Activated naive CD8-positive, alpha-beta T cell treated with anti-CD3 and anti-CD28 coated beads for 36 hours (primary cell): ENCODE results near the gene MCF2L. TPM values are rescaled to one million over a fixed set of nuclear protein-coding genes. Genes with fewer than 3 reads are reported as not detected.

Source experiments
- DNase-seq: peaks from one replicate; pipeline ENCODE4 v3.0.0; 2021
- H3K27ac Mint-ChIP-seq: one replicate; pipeline ENCODE4 v1.8.0; 2022; ENCODE audit warnings: mild to moderate bottlenecking, moderate library complexity, mixed read lengths
- H3K27me3 Mint-ChIP-seq: one replicate; pipeline ENCODE4 v1.8.0; 2022; ENCODE audit warnings: mild to moderate bottlenecking, mixed read lengths
- H3K36me3 Mint-ChIP-seq: one replicate; pipeline ENCODE4 v1.8.0; 2021; ENCODE audit warnings: mild to moderate bottlenecking, mixed read lengths
- H3K4me1 Mint-ChIP-seq: one replicate; pipeline ENCODE4 v1.8.0; 2021; ENCODE audit warnings: mixed read lengths
- H3K4me3 Mint-ChIP-seq: one replicate; pipeline ENCODE4 v1.8.0; 2022; ENCODE audit warnings: mild to moderate bottlenecking, moderate library complexity, mixed read lengths
- H3K9me3 Mint-ChIP-seq: one replicate; pipeline ENCODE4 v1.8.0; 2022; ENCODE audit warnings: mixed read lengths
- total RNA-seq, 2 experiments: library from RNA; stranded (reverse); gene quantifications; one replicate each; pipeline ENCODE4 v1.2.3, GENCODE V29; 2021

MCF2L gene
- total RNA-seq, 2 experiments from 2014 or later: 9.3 to 10.7 TPM

DNA sequence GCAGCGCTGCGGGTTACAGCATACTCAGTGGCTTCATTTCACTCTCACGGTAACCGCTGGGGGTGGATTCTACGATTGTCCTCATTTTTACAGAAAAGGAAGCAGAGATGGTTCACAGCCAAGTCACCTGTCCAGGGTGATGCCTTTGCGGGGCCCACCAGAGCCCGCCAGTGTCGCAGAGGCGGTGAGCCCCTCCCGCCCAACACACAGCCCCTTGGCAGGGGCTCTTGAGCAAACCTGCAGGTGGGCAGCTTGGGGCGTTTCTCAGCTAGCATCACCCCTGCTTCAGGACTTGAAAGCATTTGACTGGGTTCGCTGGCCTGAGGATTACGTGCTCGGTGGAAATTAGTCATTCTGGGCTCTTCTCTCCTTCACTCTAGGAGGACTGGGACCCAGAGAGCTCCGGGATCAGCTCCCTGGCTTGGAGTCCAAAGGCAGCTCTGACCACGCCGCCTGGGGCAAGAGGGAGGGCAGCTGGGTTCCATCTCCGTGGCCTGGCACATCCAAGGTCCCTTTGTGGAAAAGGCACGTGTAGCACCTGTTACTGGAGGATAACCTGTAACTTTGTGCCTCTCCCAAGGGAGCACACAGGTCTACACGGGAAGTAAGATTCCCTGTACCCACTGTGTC is 74.1 kb downstream of the MCF2L start:
- no peak overlapping the region for H3K27ac Mint-ChIP-seq
- no peaks in the 10 kb centered on the region for H3K27me3 Mint-ChIP-seq

GRCh38 chr13:113043931-113044330 is 74.9 kb downstream of the MCF2L start:
- no peak for DNase-seq
- Mint-ChIP-seq H3K4me3 (no peak overlapping the region), H3K9me3 (no peaks in the 10 kb centered on the region), H3K27ac (no peak overlapping the region), H3K4me1 (no peaks in the 10 kb centered on the region), H3K27me3 (no peaks in the 10 kb centered on the region), H3K36me3 (peaks cover 5% of the 10 kb centered on the region)

More for the DNA sequence above, 74.1 kb downstream of the MCF2L start:
- H3K36me3 Mint-ChIP-seq: peaks cover 5% of the 10 kb centered on the region
- H3K9me3 Mint-ChIP-seq: no peaks in the 10 kb centered on the region
- no peak for DNase-seq
- no peaks in the 10 kb centered on the region for H3K4me1 Mint-ChIP-seq
- H3K4me3 Mint-ChIP-seq: no peak overlapping the region

DNA sequence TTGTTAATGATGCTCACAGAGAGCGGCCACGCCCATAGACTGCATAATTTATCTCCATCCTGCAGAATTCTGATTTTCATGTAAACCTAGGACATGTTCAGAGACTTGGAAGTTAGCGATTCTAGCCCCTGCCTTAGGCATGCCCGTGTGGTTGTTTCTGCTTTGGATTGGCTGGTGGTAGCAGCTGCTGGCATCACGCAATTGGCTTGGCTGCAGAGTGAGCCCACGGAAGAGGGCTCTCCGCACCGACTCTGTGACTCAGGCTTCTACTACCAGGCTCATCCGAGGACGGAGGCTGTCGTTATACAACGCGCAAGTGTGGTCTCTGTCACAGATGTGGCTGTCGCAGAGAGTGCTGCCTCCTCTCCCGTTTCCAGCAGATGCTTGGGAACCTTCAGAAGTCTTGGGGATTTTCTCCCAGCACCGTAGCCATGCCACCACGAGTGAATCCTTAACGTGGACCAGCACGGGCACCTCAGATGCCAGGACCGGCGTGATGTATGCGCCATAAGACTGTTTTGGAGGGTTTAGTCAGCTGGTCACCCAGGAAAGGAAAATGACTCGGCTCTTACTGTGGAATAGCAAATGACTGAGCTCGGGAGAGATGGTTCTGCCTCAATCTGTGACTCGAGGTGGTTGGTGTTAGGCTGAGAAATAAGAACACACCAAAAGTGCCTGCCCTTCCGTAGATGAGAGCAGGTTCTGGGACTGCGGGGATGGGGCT is 75.5 kb downstream of the MCF2L start:
- Mint-ChIP-seq H3K4me1 (no peaks in the 10 kb centered on the region), H3K9me3 (no peaks in the 10 kb centered on the region), H3K27me3 (no peaks in the 10 kb centered on the region), H3K4me3 (no peak overlapping the region), H3K36me3 (peaks cover 5% of the 10 kb centered on the region), H3K27ac (no peak overlapping the region)
- no peak for DNase-seq

GRCh38 chr13:113045251-113046127 is 76.5 kb downstream of the MCF2L start:
- H3K36me3 Mint-ChIP-seq: peaks cover 5% of the 10 kb centered on the region

DNA sequence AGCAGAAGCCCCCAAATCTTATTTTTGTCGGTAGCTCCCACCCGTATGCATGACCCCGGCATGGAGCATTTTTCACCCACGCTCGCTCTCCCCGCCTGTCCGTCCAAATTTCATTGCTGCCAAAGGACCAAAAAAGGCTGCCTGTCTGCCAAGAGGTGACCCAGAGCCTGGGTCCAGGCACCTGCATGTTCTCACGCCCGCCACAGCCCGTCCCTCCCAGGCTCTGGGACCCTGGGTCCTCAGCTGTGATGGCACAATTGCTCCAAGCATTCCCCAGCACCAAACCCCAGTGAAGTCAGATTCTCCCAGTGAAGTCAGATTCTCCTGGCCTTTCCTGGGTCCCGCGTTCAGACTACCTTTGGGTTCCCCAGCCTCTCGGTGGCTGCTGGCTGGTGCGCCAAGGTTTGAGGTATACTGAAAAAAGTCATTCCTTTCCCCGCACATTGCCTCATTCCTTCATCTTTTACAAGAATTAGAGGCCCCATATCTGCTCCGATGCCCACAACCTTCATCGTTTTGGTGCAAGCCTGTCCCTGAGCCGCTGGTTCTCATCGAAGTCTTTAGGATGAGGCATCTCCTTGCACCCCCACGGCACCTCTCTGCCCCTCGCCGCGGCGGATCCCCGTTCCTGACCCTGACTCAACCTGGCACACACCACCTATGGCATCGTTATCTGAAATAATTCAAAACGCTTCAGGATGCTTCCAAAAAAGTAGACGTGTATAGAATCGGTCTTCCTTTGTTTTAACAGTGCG is 77.3 kb downstream of the MCF2L start:
- no peak for DNase-seq
- H3K9me3 Mint-ChIP-seq: no peaks in the 10 kb centered on the region
- H3K36me3 Mint-ChIP-seq: peaks cover 5% of the 10 kb centered on the region
- no peak overlapping the region for H3K4me3 Mint-ChIP-seq
- no peak overlapping the region for H3K27ac Mint-ChIP-seq
- no peaks in the 10 kb centered on the region for H3K27me3 Mint-ChIP-seq
- H3K4me1 Mint-ChIP-seq: no peaks in the 10 kb centered on the region

More at GRCh38 chr13:113045251-113046127, 76.5 kb downstream of the MCF2L start:
- no peak for DNase-seq
- Mint-ChIP-seq H3K27me3 (no peaks in the 10 kb centered on the region), H3K27ac (no peak overlapping the region), H3K4me1 (no peaks in the 10 kb centered on the region), H3K9me3 (no peaks in the 10 kb centered on the region), H3K4me3 (no peak overlapping the region)

DNA sequence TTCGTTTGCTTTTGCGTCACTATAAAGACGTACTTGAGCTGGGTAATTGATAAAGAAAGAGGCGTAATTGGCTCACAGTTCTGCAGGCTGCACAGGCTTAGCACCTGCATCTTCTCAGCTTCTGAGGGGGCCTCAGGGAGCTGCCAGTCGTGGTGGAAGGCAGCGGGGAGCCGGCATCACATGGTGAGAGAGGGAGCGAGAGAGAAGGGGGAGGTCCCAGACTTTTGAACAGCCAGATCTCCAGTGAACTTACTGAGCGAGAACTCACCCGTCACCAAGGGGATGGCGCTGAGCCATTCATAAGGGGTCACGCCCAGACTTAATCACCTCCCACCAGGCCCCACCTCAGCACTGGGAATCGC is 77.8 kb downstream of the MCF2L start:
- peaks cover 5% of the 10 kb centered on the region for H3K36me3 Mint-ChIP-seq
- H3K27ac Mint-ChIP-seq: no peak overlapping the region
- H3K9me3 Mint-ChIP-seq: no peaks in the 10 kb centered on the region
- H3K4me3 Mint-ChIP-seq: no peak overlapping the region
- no peaks in the 10 kb centered on the region for H3K27me3 Mint-ChIP-seq
- no peak for DNase-seq
- no peaks in the 10 kb centered on the region for H3K4me1 Mint-ChIP-seq

- Mint-ChIP-seq H3K4me3 (no peak overlapping the region), H3K27me3 (no peaks in the 10 kb centered on the region), H3K27ac (no peak overlapping the region), H3K4me1 (no peaks in the 10 kb centered on the region), H3K9me3 (no peaks in the 10 kb centered on the region), H3K36me3 (peaks cover 5% of the 10 kb centered on the region)
- no peak for DNase-seq
Observed at GRCh38 chr13:113047587-113047986, 78.6 kb downstream of the MCF2L start.

GRCh38 chr13:113048766-113049165 is 79.8 kb downstream of the MCF2L start:
- no peak overlapping the region for H3K27ac Mint-ChIP-seq
- DNase-seq: no peak

GRCh38 chr13:113049521-113049941 is 80.5 kb downstream of the MCF2L start:
- H3K4me3 Mint-ChIP-seq: no peak overlapping the region
- no peaks in the 10 kb centered on the region for H3K4me1 Mint-ChIP-seq
- H3K36me3 Mint-ChIP-seq: peaks cover 5% of the 10 kb centered on the region
- H3K9me3 Mint-ChIP-seq: no peaks in the 10 kb centered on the region
- H3K27ac Mint-ChIP-seq: no peak overlapping the region
- DNase-seq: no peak
- H3K27me3 Mint-ChIP-seq: no peaks in the 10 kb centered on the region

More at GRCh38 chr13:113048766-113049165, 79.8 kb downstream of the MCF2L start:
- Mint-ChIP-seq H3K27me3 (no peaks in the 10 kb centered on the region), H3K36me3 (peaks cover 5% of the 10 kb centered on the region), H3K4me3 (no peak overlapping the region), H3K4me1 (no peaks in the 10 kb centered on the region), H3K9me3 (no peaks in the 10 kb centered on the region)

- Mint-ChIP-seq H3K4me3 (no peak overlapping the region), H3K27me3 (no peaks in the 10 kb centered on the region), H3K9me3 (no peaks in the 10 kb centered on the region), H3K36me3 (peaks cover 5% of the 10 kb centered on the region), H3K4me1 (no peaks in the 10 kb centered on the region), H3K27ac (no peak overlapping the region)
- no peak for DNase-seq
Observed at GRCh38 chr13:113049981-113050380, 81.0 kb downstream of the MCF2L start.

DNA sequence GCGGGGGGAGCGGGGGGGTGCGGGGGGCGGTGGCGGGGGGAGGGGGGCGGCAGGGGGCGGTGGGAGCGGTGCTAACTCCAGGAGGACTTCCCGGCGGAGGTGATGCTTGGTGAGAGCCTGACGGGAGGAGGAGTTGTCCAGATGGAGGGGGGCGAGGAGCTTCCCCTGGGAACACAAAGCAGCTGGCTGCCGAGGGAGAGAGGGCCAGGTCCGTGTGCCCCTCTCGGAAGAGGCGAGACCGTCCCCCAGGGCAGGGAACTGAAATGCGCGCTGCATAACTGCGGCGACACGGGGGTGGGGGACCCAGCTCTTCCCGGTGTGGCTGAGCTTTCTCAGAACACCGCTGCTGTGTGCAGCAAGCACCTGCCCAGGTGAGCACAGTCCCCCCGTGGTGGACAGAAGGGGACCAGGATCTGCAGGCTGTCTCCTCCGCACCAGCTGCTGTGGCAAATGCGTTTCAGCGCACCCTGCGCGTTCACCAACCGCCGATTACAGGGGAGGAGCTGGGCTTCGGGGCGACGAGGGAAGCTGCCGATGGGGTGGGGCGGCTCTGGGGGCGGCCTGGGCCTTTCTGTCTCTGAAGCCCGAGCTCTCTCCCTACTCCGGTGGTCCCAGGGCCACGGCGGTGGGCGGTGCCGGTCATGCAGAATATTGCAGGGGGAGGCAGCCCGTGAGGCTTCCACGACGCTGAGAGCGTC is 81.9 kb downstream of the MCF2L start:
- H3K4me3 Mint-ChIP-seq: no peak overlapping the region
- no peak for DNase-seq
- no peaks in the 10 kb centered on the region for H3K4me1 Mint-ChIP-seq
- no peaks in the 10 kb centered on the region for H3K9me3 Mint-ChIP-seq
- H3K27me3 Mint-ChIP-seq: no peaks in the 10 kb centered on the region
- no peak overlapping the region for H3K27ac Mint-ChIP-seq
- H3K36me3 Mint-ChIP-seq: peaks cover 4% of the 10 kb centered on the region

DNA sequence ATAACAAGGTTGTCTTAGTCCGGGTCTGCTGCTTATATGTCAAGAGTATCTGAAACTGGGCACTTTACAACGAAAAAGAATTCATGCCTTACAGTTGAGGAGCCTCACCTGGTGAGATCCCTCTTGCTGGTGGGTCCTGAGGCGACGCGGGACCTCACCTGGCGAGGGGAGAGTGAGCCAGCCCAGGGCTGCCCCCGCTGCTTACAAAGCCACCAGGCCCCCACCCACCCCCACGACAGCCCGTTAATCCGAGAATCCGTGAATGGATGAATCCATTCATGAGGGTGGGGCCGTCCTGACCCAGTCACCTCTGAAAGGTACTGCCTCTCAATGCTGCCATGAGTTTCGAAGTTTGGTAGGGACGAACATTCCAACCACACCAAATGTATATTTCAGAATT is 82.6 kb downstream of the MCF2L start:
- H3K9me3 Mint-ChIP-seq: no peaks in the 10 kb centered on the region
- H3K27me3 Mint-ChIP-seq: no peaks in the 10 kb centered on the region
- H3K27ac Mint-ChIP-seq: no peak overlapping the region
- peaks cover under 1% of the 10 kb centered on the region for H3K36me3 Mint-ChIP-seq
- no peaks in the 10 kb centered on the region for H3K4me1 Mint-ChIP-seq
- H3K4me3 Mint-ChIP-seq: no peak overlapping the region
- DNase-seq: no peak

- H3K36me3 Mint-ChIP-seq: no peaks in the 10 kb centered on the region
- no peaks in the 10 kb centered on the region for H3K9me3 Mint-ChIP-seq
- DNase-seq: no peak
- H3K4me3 Mint-ChIP-seq: no peak overlapping the region
- H3K4me1 Mint-ChIP-seq: no peaks in the 10 kb centered on the region
- no peaks in the 10 kb centered on the region for H3K27me3 Mint-ChIP-seq
- no peak overlapping the region for H3K27ac Mint-ChIP-seq
Observed at GRCh38 chr13:113052206-113052605, 83.2 kb downstream of the MCF2L start.

DNA sequence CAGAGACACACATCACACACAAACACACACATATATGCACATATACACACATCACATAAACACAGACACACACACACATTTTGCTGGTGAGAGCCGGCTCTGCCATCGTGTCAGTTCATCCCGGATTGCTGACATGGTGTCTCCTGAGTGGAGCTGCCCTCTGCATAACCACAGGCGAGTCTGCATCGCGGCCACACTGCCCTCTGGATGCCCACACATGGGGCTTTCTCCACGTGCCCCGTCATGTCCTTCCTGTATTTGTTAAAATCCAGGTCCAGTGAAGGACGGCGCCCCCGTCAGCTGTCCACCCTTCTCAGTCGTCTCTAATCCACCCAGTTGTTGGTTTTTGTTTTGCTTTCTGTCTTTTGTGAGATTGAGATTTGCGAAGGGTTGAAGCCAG is 84.0 kb downstream of the MCF2L start:
- no peak for DNase-seq
- H3K36me3 Mint-ChIP-seq: no peaks in the 10 kb centered on the region
- H3K4me1 Mint-ChIP-seq: no peaks in the 10 kb centered on the region
- H3K27me3 Mint-ChIP-seq: no peaks in the 10 kb centered on the region
- no peaks in the 10 kb centered on the region for H3K9me3 Mint-ChIP-seq
- H3K27ac Mint-ChIP-seq: no peak overlapping the region
- H3K4me3 Mint-ChIP-seq: no peak overlapping the region
